Right forelimb (tissue), 1 donor: Measurements from ENCODE around the gene MAST4.

ENCODE experiments used
- DNase-seq: peaks from one replicate; pipeline ENCODE4 v3.0.0-alpha.2; 2018

The MAST4 gene

DNA sequence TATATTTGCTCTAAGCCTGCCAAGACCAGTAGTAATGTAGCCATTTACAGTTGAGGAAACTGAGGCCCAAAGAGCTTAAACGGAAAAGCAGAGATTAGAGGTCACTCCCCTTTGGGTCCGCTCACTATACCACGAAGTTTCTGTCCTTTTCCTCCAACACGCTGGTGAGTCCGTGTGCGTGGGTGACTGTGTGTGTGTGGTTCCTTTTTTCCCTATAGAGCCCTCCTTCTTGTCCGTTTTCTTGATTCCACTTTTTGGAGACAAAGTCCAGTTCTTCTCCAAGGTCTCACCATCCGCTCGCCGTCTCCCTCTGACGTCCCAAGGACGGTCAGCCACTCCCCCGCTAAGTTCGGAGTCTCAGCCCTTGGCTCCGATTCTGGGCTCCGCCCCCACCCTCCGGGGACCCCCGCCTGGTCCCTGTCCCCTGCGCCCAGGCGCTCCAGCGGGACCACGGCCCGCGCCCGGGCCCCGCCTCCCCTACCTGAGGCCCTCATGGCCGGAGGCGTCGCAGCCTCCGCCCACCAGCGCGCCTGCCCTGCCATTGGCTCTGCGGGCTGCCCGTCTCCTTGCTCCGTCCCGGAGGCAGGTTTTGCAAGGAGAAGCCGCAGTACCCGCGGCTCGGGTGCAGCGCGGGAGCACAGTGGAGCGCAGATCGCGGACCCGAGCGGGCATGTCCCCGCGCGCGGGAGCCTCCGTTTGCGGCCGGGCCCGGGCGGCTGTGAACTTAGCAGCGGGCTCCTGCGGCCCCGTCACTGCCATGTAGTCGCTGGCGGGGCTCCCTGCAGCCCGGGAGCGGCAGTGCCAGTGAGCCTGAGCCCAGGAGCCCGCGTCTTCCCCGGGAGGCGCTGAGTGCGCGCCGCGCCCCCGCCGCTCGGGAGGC lies at the start of gene MAST4:
MAST4 (plus strand) TSS at position 638 of the 880 bp plus-strand sequence. CDS start 263 bp downstream, outside the sequence.
- DNase-seq, result peak; percentile 94

DNA sequence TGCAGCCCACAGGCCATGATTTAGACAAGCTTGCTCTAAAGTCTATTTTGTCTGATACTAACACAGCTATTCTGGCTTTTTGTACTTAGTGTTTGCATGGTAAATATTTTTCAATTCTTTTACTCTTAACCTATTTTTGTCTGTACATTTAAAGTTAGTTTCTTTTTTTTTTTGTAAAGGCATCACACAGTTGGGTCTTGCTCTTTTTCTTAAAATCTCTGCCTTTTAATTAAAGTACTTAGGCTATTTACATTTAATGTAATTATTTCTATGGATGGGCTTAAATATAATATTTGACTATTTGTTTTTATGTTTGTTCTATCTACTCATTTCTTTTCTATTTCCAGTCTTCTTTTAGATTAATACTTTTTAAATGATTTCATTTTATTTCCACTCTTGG lies 49.7 kb upstream of the MAST4 start:
- DNase-seq, result no peak

DNA sequence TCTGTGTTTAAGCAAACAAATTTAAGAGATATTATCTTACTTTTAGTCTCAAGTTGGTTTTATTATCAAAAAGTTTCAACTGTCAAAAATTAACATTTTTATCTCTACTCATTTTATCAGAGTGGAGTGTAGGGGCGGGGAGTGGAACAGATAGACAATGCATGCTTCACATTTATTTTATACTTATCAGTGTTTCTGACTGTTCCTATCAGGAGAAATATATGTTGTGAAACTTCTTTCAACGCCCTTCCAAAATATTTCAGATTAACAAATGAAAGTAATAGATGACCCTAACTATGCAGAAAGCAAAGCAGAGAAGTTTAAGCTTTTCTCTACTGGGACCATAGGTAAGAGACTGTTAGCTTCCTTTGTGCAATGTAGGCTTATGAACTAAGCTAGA lies 44.9 kb upstream of the MAST4 start:
- no peak for DNase-seq

DNA sequence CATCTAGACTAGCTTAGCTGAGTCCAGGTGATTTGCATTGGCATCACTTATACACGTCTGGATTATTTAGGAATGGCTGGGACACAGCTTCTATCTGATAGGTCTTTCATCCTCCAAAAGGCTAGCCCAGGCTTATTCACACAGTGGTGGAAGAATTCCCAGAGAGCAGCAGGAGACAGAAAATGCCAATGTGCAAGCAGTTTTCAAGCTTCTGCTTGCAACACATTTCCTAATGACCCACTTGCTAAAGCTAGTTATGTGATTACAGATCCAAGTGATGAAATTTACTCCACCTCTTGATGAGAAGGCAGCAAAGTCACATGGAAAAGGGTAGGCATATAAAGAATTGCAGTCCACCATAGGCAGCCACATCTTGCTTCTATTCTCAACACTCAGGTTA lies 44.2 kb upstream of the MAST4 start:
- DNase-seq, result no peak

DNA sequence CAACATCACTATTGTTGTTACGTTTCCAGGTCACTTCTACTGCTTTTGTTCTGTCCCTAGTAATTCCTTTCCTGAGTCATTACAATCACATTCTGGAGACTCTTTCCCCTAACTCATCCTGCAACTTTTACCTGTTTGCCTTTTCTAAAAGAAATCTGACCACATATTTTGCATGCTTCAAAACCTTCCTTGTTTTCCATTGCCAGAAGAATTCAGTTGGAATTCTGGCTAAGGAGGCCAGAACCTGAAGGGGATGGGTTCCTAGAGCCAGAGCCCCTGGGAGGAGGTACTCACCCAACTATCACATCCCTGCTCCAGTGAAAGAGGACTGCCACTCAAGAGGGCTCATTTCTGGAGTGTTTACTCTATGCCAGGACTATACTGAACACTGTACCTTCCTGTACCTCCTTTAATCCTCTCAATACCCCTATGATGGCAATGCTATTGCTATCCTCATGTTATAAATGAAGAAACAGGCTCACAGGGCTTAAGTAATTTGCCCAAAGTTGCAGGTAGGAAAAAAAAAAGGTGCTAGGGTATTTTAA lies 42.8 kb upstream of the MAST4 start:
- DNase-seq, result no peak

DNA sequence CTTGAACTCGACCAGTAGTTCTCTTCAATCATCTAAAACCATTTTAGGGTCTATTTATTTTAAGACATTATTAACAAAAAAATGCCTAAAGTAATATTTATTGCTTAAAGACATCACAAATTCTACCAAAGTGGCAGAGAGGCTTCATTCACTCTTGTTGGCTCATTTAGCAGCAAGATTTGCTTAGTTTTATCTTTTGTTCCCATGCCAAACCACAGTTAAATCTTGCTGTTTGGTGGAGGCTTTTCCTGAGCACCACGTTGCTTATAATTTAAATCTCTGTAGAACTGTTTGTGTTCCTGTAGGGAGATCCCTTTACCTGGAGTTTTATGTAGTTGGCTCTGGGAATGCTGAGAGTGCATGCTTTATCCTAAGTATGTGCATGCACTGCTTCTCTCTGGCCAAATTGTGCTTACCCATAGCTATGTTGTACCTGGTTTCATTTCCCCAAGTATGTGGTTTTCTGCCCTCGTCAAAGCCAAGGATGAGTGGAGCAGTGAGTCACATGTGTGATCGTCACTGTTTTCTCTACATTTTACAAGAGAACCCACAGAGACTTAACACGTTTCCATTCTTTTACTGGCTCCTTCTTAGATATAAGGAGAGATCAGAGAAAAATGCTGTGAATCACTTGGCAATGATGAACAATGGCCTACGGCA lies 42.1 kb upstream of the MAST4 start:
- DNase-seq, result no peak

DNA sequence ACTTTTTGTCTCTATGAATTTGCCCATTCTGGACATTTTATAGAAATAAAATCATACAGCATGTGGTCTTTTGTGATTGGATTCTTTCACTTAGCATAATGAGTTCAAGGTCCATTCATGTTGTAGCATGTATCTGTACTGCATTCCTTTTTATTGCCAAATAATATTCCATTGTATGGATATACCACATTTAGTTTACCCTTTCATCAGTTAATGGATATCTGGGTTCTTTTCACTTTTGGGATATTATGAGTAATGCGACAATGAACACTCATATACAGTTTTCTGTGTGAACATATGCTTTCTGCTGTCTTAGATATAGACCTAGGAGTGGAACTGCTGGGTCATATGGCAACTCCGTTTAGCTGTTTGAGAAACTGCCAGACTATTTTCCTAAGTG lies 41.3 kb upstream of the MAST4 start:
- DNase-seq, result no peak

DNA sequence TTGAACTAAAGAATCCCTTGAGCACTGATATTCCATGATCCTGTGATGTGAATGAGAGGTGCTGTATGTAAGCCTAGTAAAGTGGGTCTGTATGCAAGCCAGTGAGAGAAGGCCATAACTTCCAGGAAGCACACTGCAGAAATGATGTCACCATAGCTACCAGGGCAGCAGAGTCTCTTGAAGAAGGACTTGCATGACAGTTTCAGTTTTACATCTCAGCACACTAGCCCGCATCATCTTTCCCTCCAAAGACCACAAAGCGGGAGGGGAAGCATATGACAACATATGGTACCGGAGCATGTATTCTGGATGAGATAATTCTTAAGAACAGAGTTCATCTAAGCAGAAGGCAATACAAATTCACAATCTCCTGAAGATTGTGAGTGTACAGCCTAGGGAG lies 37.6 kb upstream of the MAST4 start:
- no peak for DNase-seq

DNA sequence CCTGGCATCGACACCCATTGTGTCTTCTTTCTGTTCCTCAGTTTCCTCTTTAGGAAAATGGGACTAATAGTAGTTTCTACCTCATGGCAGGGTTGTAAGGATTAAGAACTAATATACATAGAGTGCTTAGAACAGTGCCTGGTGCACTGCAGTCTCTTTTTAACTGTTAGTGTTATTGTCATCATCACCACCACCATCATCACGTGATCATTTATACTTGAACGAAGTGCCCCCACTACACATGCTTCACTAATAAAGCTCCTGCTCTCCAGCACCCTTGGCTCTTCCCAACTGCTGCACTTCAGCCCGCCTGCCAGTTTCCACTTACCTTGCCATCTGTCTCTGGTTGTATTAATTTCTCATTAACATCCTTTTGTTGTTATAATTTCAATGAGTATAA lies 35.8 kb upstream of the MAST4 start:
- no peak for DNase-seq

DNA sequence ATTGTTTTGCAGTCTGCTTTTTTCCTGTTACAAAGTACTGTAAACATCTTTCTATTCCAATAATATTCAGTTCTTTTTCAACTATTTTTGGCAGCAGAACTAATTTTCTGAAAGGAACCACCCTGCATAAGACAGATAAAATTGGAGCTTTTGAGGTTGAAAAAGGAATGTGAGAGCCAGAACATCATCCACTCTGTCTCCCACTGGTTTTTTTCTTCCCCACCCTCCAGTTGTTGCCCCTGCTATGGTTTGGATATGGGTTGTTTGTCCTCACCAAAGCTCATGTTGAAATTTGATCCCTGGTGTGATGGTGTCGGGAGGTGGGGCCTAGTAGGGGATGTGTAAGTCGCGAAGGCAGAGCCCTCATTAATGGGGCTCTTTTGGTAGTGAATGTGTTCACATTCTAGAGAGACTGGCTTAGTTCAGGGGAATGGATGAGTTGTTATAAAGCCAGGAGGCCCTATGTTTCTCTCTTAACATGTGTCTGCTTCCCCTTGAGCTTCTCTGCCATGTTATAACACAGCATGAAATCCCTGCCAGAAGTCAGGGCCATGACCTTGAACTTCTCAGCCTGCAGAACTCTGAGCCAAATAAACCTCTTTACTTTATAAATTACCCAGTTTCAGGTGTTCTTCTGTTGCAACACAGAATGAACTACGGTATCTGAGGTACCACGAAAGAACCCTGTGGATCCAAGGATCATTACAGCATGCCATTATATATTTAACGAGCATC lies 34.8 kb upstream of the MAST4 start:
- no peak for DNase-seq

DNA sequence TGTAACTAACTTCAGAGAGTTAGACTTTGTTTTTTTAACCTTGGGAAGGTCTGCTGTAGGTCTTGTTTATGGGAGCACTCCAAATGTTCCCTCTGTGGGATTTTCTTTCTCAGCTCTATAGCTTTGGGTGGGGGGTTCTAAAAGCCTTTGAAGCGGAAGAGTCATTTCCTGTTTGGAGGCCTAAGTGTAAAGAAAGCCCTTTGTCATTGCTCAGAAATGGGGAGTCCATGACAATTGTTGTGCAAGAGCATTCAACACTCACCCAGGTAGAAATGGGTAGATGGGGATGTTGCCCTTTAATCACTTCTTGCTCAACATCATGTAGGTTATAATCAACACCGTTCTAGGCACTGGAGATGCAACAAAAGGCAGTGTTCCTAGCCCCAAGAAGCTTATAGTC lies 30.3 kb upstream of the MAST4 start:
- DNase-seq, result no peak

DNA sequence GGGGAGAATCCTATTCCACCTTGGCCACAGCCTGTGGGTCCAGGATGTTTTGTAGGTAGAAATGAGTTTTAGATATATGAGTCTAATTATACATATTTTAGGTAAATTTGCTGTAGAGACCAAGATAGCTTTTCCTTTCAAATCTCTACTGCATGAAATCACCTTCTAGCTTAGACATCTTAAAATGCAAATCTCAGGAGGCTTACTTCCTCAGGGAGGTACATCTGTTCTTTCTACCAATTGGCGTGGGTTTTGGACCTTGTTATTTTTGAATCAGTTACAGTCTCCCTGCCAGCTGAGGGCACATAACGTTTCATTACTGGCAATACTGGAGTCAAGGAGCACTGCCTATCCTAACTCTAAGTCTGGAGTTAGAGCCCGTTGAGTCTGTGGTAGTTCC lies 28.7 kb upstream of the MAST4 start:
- no peak for DNase-seq

DNA sequence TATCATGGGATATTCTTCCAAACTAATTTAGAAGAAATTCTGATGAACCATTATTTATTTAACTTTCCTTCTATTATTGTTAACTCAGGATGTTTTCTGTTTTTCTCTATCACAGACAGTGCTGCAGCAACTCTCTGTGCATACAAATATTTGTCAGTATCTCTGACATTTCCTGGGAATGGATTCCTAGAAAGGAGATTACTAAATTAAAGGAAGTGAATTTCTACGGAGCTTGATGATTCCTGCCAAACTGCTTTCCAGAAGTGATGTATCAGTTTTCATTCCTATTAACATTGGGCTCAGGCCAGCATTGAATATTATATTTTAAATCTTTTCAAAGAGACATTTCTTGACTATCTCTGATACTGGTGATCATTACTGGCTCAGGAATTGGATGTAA lies 26.0 kb upstream of the MAST4 start:
- no peak for DNase-seq

DNA sequence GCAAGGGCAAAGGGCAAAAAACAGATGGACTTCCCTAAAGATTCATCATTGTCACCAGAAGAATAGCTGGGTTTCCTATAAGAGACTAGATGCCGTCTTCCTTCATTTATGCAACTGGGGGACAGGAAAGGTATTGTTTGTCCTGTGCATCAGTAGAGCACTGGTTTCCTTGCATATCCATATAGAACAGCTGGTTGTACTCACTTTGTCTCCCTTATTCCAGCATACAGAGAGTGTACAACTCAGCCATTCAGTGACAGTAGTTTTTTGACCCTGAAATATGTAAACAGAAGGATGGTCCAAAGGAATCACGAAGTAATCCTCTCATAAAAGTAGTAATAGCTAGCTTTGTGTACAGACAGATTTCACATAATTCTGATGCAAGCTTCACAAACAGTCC lies 22.5 kb upstream of the MAST4 start:
- DNase-seq, result no peak

DNA sequence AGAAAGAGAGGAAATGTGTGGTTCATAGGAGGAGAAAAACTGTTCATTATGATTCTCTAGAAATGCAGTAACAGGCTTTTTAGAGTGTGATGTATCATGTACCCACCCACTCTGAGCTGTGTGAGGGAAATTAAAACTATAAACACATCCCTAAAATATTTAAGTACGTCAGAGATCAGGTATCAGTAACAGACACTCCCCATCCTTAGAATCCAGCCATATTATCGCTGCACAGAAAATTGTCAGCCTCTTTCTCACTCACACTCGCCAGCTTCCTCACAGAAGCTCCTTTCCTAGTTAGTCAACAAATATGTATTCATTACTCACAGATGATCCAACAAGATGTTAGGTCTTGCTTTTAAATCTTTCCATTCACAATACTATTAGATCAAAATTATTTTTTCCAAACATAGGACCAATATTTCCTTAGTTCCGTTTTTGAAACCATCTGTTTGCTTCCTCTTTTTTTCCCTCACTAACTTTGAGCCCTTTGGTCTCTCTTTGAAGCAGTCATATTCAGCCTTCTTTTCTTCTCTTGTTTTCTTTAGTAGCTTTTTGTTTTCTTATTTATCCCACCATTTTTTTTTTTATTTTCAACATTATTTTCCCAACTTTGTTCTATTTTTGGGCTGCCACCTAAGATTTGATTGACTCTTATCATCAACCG lies 13.6 kb upstream of the MAST4 start:
- DNase-seq, result no peak

DNA sequence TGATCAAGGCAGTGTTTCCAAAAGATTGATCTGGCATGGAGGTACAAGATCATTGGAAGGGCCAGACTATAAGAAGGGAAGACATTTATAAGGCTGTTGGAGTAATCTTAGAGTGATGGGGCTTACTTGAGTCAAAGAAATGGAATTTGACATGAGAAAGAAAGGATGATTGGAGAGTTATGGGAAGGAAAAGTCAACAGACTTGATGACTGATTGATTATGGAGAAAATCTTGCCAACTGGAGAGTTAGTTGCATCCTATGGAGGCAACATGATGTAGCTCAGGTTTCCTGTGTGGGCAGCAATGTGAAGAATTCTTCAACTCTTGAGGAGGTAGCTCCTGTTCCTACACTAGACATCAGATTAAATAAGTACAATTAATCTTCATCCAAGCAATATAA lies 10.9 kb upstream of the MAST4 start:
- no peak for DNase-seq

DNA sequence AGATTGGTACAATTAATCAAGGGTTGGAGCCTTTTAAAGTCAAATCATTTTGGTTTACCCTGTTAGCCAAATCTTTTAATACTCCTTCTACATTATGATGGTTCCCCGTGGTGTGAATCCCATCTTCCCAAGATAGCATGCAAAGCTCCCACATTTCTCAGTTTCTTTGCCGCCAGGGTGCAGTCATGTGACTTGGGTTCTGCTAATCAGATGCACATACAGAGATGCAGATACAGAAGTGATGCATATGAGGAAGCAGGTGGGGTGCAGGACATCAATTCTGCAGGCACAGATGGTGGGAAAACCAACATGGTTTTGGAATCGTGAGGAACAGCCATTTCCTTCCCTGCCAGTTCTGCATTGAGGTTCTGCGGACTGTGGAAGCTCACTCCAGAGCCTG lies 8.4 kb upstream of the MAST4 start:
- no peak for DNase-seq

DNA sequence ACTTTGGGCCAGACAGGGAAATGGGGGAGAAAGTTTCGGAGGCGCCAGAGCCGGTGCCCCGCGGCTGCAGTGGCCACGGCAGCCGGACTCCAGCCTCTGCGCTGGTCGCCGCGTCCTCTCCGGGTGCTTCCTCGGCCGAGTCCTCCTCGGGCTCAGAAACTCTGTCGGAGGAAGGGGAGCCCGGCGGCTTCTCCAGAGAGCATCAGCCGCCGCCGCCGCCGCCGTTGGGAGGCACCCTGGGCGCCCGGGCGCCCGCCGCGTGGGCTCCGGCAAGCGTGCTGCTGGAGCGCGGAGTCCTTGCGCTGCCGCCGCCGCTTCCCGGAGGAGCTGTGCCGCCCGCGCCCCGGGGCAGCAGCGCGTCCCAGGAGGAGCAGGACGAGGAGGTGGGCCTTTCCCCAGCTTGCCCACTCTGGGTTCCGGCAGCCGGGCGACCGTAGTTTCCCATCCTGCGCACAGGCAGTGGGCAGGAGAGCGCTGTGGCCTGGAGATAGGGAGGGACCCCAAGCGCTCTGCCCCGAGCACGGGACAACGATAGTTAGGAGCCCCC lies 516 bp downstream of the MAST4 start:
- DNase-seq, result peak; percentile 62

DNA sequence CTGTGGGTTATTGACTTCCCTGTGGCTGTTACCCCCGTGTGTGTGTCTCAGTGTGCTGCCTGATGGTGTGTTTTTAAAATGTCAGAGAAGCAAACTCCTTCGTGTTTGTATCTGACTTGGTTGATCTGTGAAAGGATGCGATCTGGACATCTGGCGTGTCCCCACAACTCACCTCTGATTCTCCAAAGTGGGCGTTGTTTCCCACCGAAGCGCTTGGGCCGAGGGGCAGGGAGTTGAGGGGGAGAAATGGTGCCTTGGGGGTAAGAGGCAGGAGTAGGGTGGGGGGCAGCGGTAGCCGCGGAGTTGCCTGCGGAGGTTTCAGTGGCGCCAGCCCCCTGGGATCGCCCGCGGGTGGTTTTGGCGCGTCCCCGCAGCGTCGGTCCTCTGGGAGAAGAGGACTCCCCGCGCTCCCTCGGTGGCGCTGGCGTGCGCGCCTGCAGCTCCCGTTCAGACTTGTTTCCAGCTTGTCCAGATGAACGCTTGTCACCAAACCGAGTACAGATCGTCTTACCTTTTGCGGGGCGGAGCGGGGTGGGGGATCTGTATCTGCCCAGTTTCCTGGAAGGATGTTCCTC lies 1.1 kb downstream of the MAST4 start:
- peak; percentile 48 for DNase-seq

DNA sequence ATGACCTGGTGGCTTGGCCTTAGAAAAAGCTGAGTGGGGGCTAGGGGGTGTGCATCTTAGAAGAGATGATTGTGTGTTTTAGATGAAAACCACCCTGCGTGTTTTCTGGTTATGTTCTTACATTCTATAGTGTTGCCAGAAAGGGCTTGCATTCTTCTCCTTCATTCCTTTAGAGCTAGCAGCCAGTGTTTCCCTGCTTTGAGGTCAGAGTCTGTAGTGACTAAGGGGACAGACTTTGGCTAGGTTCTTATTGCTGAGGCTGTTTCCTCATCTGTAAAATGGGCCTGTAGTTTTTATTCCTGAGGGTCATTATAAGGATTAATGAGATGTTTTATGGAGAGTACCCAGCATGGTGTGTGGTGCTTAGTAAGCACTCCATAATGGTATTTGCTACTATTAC lies 6.4 kb downstream of the MAST4 start:
- DNase-seq, result no peak

DNA sequence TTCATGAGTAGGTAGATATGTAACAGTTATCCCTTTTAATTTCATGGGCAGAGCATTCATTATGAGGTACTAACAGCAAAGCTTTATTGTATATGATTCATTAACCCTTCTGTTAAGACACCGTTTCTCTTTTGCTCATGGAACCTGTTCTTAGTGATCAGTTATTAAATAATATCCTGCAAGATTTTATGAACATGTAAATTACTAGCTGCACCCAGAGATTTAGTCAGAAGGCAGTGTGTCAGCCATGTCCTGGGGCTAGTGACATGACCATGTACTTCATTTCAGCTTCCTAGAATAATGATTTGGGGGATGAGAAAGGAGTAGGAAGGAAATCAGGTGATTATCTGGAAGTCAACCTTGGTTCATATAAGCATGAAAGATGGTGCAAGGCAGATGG lies 7.0 kb downstream of the MAST4 start:
- DNase-seq, result no peak

DNA sequence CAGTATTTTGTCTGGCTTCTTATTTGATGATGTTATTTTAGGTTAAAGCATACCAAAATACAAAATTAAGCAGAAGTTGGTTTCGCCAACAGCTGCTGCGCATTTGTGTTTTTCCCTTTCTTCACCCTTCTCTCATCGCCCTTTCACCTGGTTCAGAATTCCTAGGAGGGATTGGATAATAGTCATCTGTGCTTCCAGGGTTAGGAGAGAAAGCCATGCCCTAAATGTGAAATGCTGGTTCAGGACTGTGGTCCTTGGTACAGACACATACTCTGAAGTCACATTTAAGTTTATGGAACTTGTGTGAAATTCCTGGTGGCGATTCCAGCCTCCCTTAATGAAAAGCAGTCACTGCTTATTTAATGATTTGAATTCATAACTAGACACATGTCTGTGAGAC lies 7.7 kb downstream of the MAST4 start:
- DNase-seq, result no peak
